ENCODE data around the gene SSU72.
"Not testable (repeated sequence)": the region's sequence is repeated elsewhere in the genome, so short reads cannot be mapped to it uniquely, and the experiment has no call there.

SSU72 gene

DNA sequence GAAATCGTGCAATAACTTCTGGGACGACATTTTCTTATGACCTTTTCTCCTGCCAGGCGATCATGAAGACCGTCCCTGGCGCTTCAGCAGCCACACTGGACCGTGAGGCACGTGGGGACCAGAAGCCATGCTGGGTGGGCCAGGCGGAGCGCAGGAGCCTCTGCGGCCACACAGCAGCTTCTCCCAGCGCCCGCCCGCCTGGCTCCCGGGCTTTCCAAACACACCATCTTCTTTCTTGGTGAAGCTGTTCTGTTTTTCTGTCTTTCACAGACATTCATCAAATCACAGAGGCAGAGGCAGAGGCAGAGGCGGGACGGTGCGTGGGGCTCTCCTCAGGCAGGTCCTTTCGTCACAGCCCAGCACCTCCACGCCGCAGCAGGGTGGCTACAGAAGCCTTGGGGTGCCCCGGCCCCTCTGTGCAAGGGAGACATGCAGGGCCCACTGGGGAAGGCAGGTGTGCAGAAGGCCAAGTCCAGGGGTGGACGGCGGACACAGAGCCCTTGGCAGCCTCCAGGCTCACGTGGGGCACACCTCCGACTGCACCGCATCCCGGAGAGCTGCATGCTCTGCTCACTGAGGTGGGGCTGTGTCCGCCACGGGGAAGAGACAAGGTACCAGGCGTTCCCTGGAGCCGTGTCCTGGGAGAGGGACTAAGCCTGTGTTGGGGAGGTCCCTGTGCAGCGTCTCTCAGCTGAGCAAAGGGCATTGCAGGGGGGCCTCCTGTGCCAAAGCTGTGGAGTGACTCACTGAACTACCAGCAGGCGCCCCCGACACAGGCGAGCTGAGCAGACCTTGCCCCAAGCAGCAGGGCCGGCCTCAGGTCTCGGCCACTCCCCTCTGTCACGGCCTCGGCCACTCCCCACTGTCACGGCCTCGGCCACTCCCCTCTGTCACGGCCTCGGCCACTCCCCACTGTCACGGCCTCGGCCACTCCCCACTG is 31.6 kb downstream of the SSU72 start:
- no peak for DNase-seq

DNA sequence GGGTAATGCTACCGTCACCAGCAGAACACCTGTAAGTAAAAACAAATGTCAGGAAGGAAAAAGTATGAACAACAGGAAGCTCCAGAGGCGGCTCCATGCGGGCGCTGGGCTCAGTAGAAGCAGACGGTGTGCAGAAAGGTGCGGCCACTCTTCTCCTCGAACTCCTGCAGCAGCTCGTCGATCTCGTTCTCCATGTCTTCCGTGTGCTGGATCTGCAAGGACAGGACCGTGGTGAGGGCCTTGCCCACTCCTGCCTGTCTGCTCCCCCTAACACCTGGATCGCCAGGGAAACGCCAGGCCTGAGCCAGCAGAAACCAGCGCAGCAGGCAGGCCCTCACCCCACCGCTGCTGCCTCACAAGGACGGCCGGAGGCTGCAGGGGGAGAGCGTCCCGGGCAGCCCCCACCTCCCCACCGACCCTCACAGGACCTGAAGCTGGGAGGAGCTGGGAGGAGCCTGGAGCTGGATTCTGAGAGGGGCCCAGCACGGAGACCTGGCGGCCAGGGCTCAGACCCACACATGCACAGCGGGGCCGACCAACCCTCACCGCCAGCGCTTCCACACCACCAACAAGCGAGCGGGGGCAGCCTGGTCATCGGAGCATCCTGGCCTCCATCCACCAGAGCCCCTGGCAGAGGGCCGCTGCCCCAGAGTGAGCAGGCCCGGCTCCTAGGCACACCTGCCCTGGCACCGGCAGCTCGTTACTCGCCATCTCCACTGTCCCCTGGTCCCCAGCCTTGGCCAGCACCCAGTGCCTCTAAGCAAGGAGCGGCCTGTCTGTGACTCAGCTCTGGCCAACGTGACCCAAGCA is 32.5 kb downstream of the SSU72 start:
- no peak for DNase-seq

DNA sequence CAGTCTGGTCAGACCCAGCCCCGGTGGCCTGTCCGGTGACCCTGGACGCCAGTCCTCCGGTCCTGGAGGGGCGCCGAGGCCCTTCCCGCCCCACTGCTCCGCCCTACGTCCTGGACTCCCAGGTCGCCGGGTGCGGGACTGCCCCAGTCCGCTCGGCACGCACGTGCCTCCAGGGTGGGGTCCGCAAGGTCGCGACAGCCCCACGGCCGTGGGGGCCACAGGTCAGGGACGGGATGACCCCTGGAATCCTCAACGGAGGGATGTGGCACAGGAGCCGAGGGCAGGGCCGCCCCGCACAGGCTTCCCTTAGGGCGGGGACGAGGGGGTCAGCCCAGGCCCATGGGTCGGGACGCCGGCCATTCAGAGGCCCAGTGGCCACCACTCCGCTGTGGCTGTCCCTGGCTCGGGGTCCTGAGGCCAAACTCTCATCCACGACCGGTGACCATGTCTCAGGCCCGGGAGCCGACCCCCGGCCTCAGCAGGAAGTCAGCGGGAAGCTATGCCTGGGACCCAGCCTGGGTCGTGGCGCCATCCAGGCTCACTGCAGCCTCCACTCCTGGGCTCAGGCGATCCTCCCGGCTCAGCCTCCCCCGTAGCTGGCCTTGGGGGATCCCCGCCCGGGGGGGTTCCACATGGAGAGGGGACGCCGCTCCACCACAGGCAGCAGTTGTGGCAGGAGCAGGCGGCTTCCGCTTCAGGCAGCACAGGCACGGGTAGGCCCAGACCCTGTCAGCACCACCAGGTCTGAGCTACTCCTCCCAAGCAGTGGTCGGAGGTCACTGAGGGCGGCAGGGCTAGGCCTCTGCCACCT is 33.6 kb downstream of the SSU72 start:
- DNase-seq, result peak in 1 of 51 donors; percentile 61

DNA sequence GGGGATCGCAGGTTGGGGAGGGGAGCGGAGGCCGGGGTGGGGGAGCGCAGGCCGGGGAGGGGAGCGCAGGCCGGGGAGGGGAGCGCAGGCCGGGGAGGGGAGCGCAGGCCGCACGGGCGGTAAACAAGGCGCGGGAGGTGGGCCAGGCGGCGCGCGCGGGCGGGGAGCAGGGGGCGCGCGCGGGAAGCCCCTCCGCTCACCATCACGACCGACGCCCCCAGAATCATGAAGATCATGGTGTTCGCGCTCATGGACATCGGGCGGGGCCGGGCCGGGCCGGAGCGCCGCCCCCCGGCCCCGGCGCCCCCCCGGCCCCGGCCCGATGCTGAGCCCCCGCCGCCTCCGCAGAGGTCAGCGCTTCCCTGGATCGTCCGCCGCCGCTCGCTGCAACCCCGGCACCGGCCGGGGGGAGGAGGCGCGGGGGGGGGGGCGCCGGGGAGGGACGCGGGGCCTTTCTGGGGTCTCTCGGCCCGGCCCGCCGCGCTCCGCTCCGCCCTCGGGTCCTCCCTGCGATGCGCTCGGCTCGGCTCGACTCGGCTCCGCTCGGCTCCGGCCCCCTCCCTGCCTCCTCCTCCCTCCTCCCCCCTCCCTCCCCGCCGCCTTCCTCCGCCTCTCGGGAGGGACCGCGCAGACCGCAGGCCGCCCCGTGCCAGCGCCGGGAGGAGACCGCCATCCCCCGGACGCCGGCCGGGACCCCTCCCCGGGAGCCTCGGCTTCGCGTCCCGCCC is 34.4 kb downstream of the SSU72 start, which contains the start of gene TMEM240:
Gene TMEM240, minus strand, starts transcription at position 535 of the 728 bp plus-strand sequence. Its CDS starts 278 bp downstream, at position 257.
- DNase-seq, result peak in 48 of 51 donors; percentile 8 to 85 (median 64)

DNA sequence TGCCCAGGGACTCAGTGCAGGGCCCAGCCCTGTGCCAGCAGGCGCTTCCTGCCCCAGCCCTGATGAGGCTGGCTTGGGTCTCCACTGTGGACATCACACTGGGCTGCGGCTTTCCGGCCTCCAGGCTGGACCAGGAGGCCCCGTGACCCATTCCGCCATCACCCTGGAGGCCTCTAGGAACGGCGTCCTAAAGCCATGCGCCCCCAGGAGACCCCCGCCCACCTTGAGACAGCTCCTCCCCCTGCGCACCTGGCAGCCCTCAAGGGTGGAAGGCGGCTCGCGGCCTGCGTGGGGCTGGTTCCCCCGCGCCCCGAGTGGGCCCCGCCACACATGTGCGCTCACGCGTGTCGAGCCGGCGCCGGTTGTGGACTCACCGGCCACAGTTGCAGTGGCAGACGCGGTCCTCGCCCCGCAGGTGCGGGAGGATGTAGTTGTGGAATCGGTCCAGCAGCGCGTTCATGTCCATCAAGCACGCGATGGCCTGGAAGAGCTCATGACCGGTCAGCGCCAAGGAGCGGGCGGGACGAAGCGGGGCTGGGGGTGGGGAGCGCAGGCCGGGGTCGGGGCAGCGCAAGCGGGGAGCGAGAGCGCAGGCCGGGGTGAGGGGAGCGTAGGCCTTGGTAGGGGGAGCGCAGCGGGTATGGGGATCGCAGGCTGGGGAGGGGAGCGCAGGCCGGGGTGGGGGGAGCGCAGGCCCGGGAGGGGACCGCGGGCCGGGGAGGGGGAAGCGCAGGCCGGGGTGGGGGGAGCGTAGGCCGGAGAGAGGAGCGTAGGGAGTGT is 35.2 kb downstream of the SSU72 start:
- peak in 14 of 51 donors; percentile 6 to 44 (median 24) for DNase-seq

DNA sequence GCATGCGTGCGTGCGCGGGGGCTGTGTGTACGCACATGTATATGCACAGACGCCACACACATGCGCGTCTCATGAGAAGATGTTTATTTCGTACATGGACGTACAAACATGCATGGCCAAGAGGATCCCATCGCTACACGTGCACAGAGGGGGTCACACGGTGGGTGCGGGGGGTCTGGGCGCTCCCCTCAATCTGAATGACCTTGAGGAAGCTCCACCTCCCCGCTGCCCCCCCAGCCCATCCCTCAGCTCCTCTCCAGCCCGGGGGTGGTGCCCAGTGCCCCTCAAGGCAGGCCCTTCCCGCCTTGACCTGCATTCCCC is 35.7 kb downstream of the SSU72 start:
- no peak for DNase-seq

DNA sequence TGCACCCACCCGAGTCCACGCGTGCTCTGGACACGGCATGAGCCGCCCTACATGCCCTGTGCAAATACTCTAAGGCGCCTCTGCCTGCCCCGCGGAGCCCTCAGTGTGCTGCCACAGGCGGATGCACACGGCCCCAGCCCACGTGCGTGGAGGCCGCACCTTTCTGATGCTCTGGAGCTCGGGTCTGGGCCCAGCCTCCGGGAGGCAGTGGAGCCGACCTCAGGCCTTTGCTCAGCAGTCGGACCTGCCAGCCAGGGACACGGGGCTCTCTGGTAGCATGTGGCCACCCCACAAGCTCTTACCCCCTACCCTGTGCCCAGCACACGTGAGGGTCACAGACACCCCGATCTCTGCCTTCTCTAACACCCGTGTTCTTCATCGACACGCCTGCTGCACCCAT is 36.3 kb downstream of the SSU72 start:
- DNase-seq, result no peak

DNA sequence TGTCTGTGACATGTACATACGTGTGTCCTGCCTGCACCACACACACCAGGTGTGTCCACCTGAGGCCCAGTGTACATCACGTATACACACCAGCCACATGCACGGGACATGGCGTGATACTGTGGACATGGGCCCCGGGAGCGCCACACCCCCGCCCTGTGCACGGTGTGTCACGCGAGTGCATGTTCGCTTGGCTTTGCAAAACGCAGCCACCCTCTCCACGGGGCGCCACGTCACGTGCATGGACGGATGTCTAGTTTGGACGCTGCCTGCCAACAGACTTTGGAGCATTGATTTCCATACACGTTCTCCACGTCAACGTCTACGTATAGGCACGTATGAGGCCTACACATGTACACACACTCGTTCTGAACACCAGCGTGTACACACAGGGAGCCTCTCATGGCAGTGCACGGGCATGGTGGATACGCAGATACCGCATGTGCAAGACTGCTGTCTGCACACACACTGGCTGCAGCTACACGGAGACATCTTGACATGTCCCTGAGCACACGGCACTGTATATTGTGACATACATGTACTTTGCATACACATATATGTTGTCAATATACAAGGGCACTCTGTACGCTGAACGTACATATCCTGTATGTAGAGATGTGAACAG is 36.9 kb downstream of the SSU72 start:
- DNase-seq, result no peak

DNA sequence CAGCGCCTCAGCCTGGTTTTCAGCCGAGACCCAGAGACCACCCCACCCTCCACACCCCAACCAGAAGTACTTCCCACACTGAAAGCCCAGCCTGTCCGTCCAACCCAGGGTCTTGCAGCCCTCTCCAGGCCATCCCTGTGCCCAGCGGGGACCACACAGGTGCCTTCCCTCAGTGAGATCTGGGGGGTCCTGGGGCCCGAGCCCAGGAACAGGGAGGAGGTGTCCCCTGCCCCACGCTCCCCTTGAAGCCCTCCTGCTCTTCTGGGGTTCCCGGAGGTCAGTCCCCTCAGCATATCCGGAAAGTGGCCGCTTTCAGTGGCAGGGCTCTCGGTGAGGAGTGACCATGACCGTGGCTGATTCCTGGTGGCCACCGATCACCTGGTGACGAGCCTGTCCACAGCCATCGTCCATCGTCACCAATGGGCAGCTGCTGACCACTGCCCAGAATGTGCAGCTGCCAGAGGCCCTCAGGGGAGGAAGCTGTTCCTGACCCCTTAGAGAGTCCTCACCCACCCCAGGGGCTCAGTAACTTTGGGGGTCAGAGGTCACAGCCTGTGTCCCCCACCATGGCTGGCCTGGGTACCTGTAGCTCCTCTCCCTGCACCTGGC is 37.6 kb downstream of the SSU72 start:
- DNase-seq, result no peak

DNA sequence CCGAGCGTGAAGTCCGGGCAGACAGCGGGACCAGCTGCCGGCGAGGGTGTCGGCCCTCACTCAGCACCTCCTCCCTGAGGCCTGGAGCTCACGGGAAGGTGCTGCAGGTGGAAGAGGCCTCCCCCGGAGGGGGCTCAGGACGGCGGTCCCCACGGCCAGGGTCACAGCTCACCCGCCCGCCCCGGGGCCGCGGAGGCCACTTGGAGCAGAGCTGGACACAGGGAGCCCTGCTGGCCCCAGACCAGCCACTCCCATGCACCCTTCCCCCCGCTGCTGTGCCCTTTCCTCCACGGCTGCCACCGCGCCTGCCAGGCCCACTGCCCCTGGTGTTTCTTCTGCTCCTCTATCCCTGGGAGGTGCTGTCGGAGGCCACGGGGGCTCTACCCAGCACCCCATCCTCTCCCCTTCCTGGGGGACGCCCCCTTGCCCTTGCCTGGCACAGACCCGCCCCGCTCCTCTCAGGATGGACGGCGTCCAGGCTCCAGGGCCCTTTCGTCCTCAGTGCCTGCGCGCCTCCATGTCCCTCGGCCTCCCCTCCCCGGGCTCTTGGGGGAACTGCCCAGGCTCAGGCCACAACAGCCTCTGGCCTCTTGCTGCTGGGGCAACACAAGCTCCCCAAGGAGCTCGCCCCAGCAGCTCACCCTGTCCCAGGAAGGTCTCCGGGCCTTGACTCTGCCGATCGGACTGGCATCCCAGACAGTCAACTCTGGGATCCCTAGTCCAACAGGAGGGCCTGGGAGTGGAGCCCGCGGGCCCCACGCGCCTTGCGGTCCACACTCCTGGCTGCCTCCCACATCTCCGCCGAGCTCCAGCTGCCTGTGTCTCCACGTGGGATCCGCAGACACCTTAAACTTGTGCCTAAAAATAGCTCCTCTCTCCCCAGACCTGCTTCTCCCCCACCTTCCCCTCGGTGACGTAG is 38.4 kb downstream of the SSU72 start:
- peak in 3 of 51 donors; percentile 16 to 36 (median 22) for DNase-seq

DNA sequence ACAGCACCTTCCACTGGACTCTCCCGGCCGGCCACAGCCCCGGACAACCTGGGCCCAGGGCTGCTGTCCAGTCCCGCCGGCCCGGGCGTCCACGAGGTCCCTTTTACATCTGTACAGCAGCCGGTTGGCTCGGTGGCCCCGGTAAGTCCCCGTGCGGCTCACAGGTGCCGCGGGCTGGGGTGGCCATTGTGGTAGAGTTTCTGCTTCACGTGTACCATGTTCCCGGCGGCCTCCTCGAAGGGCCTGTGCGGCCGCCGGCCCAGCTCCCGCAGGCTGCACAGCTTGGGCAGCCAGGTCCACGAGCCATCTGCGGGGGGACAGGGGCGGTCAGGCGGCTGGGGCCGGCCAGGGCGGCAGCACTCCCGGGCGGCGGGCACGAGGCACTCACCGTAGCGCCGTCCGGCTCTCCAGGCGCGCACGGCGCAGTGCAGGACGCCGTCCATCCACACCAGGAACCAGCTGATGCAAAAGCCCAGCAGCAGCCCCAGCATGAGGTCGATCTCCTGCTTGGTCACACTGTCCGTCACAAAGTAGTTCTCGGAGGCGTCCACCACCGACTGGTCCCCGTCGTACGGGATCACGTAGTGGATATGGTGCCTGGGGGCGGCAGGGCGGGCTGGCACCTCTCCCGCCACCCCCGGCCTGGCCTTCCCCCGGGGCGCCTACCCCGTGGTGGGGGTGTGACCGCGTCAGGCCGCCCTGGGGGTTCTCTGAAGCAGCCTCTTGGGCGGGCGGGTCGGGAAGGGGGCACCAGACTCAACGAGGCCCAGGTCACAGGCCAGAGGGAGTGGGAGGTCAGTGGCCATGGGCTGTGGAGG is 39.3 kb downstream of the SSU72 start:
- DNase-seq, result no peak

DNA sequence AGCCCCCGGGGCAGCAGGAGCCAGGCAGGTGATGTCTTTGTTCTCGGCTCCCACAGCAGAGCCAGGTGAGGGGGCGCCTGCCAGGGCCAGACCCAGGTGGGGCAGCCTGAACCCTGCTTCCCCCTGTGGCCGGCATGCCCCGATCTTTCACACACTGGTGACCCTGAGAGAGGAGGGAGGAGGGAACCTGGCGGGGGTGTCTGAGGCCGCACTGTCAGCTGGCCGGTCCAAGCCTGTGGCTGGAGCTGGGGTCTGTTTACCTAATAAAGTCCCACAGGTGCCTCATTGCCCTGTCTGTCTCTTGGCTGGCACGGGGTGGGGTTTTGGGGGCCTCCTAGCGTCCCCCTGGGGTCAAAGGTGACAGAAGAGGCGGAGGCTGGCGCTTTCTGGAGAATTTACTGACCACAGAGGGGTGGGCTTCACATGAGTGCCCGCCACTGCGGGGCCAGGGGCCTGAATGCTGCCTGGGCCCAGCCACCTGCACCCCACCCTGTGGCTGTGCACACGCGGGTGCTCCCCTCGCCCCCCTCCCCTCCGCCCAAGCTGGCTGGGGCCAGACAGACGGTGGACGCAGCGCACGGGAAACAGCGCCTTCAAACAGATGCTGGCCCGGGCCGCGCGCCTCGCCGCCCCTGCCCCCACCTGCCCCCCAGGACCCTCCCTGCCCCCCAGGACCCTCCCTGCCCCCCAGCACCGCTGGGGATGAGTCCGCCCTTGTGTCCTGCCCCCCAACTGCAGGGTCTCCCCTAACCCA is 40.1 kb downstream of the SSU72 start:
- no peak for DNase-seq

DNA sequence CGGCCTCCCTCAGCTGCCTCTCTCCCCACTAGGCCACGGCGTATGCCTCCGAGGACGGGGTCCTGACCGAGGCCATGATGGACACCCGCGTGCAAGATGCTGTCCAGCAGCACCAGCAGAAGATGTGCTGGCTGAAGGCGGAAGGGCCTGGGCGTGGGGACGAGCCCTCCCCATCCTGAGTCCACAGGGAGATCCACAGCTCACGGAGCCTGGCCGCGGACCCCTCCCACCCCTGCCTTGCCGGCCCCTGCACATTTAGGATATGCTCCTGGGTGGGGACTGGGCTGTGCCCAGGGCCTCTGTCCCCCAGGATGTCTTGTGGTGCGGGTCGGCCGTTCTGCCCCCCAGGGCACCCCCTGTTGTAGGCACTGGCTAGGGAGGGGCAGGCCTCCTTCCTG is 40.8 kb downstream of the SSU72 start:
- not testable (repeated sequence) for DNase-seq

DNA sequence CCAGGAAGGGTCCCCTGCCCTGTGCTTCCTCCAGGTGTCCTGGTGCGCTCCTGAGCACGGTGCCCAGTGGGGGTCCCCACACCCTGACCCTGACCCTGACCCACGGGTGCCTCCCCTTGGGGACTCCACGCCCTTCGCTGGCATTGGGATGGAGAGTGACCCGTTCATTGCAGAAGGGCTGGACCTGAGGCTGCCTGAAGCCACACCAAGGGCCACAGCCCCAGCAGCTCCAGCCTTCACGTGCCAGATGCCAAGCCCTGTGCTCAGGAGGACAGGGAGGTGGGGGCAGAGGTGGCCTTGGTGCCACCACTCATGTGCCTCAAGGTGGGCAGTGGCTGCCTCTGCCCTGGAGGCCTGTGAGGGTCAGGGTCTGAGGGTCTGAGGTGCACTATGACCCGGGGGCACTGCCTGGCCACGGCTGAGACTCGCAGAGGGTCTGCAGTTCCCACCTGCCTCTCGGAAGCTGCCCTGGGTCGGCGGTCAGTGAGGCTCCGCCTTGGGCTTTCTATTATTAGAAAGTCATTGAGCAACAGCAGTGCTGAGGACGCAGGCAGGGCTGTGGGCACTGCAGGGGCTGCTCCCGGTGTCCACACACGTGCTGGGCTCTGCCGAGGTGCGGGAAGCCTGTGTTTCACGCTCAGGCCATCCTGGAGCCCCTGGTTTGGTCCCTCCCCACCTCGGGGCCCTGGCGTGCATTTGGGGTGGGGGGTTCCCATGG is 41.3 kb downstream of the SSU72 start:
- DNase-seq, result not testable (repeated sequence)

DNA sequence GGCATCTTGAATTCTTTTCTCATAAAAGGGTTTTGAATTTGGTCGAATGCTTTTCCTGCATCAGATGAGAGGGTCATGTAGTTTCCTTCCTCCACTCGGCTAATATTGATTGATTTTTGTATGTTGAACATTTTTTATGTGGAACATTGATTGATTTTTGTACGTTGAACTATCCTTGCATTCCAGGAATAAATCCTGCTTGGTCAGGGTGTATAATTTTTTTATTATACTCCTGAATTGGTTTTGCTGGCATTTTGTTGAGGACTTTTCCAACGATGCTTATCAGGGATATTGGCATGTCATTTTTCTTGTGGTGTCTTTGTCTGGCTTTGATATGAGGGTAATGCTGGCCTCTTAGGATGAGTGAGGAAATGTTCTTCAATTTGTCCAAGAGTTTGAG is 42.7 kb downstream of the SSU72 start:
- no peak for DNase-seq

DNA sequence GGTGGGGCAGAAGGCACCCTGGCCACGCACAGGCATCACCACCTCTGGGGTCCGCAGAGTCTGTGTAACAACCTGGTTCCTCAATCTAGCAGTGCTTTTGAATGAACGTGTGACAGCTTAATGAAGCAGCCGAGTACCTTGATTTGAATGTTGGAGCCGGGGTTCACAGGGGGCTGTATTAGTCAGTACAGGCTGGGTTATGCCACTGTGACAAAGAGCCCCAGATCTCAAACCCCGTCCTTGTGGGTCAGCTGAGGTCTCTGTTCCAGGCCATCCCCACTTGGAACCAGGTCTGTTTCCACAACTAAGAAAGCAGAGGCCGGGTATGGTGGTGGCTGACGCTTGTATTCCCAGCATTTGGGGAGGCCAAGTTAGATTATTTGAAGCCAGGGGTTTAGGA is 44.7 kb downstream of the SSU72 start:
- no peak for DNase-seq
